Keratinocyte (primary cell): ENCODE measurements around the gene OR11G2. TPM values are rescaled to one million over a fixed set of nuclear protein-coding genes. Genes with fewer than 3 reads are reported as not detected.

ENCODE experiments used
- DNase-seq: peaks from one replicate; pipeline ENCODE4 v3.0.0-alpha.2; 2011; ENCODE audit warnings: low read depth, missing footprints, low spot score
- FAIRE-seq: peaks from 2 replicates; lab custom pipeline; 2011; peaks lifted over from hg19 to GRCh38; lab: Jason Lieb, UNC
- H2AFZ ChIP-seq: 2 replicates; pipeline ENCODE4 v1.6.0; 2012; ENCODE audit warnings: low read length, control low read depth, inconsistent platforms; ENCODE audit not compliant: control insufficient read depth
- H3K27ac ChIP-seq: 2 replicates; pipeline ENCODE4 v1.5.1; 2011; ENCODE audit warnings: low read length; ENCODE audit not compliant: control insufficient read depth, insufficient read depth
- H3K27me3 ChIP-seq: 3 replicates; pipeline ENCODE4 v1.6.0; 2011; ENCODE audit warnings: low read length; ENCODE audit not compliant: control insufficient read depth, insufficient read depth; ENCODE audit errors: extremely low read depth
- H3K36me3 ChIP-seq, 2 experiments: 2 replicates in 1 of 2; 3 replicates in 1 of 2; pipeline ENCODE4 v1.5.1; 2011; ENCODE audit warnings: low read length in 2 of 2, mild to moderate bottlenecking in 1 of 2; ENCODE audit not compliant: control insufficient read depth in 2 of 2, insufficient read depth in 2 of 2; ENCODE audit errors: extremely low read depth in 1 of 2
- H3K4me1 ChIP-seq: 3 replicates; pipeline ENCODE4 v1.5.1; 2011; ENCODE audit warnings: low read length; ENCODE audit not compliant: control insufficient read depth, insufficient read depth; ENCODE audit errors: extremely low read depth
- H3K4me2 ChIP-seq: 3 replicates; pipeline ENCODE4 v1.6.0; 2011; ENCODE audit warnings: low read depth, low read length; ENCODE audit not compliant: control insufficient read depth, insufficient read depth; ENCODE audit errors: extremely low read depth
- H3K4me3 ChIP-seq, 3 experiments: fragments of 200-600 bp in 1 of 3; sonication (generic) in 1 of 3; 2 replicates in 2 of 3; 3 replicates in 1 of 3; pipeline ENCODE4 v1.5.1; 2011 to 2016; ENCODE audit warnings: low read length in 3 of 3, mild to moderate bottlenecking in 3 of 3, control low read depth in 2 of 3, inconsistent platforms in 1 of 3, low read depth in 1 of 3, mixed read lengths in 1 of 3, mixed run types in 1 of 3, moderate library complexity in 1 of 3; ENCODE audit not compliant: control insufficient read depth in 2 of 3, insufficient read depth in 2 of 3; ENCODE audit errors: extremely low read depth in 1 of 3
- H3K79me2 ChIP-seq: 2 replicates; pipeline ENCODE4 v1.6.0; 2012; ENCODE audit warnings: low read length; ENCODE audit not compliant: control insufficient read depth, insufficient read depth
- H3K9ac ChIP-seq: 3 replicates; pipeline ENCODE4 v1.6.0; 2011; ENCODE audit warnings: low read length; ENCODE audit not compliant: control insufficient read depth, insufficient read depth; ENCODE audit errors: extremely low read depth
- H3K9me1 ChIP-seq: 3 replicates; pipeline ENCODE4 v1.6.0; 2011; ENCODE audit warnings: low read length; ENCODE audit not compliant: control insufficient read depth, insufficient read depth; ENCODE audit errors: extremely low read depth
- H3K9me3 ChIP-seq: 2 replicates; pipeline ENCODE4 v1.5.1; 2012; ENCODE audit warnings: low read depth, low read length; ENCODE audit not compliant: control insufficient read depth
- H4K20me1 ChIP-seq: 3 replicates; pipeline ENCODE4 v1.6.0; 2011; ENCODE audit warnings: low read length; ENCODE audit not compliant: control insufficient read depth, insufficient read depth; ENCODE audit errors: extremely low read depth
- EZH2 ChIP-seq: IDR thresholded peaks from one replicate; pipeline ENCODE4 v1.6.1; 2012; ENCODE audit warnings: inconsistent platforms, mild to moderate bottlenecking, low read length, moderate library complexity
- dilution Hi-C: fragments of 300-500 bp; cut with MboI; formaldehyde crosslinking; loops from one replicate; pipeline ENCODE4 v1.7.0; 2020; ENCODE audit warnings: low sequenced_read_pairs; ENCODE audit not compliant: extremely low pct_ligation_motif_present
- polyA plus RNA-seq, 5 experiments: library from polyadenylated mRNA; depleted of rRNA in 3 of 5; stranded (reverse) in 3 of 5; stranded (forward) in 1 of 5; unstranded in 1 of 5; fragments of >200 nt; gene quantifications; 1 replicate in 1 of 5; 2 replicates in 3 of 5; 3 replicates in 1 of 5; pipeline versions ENCODE4 v1.2.1 to v1.2.3, GENCODE V29; 2011 to 2012; ENCODE audit warnings: missing spikeins in 2 of 5, low read depth in 1 of 5, low replicate concordance in 1 of 5
- TF ChIP-seq, protein P1 (sequence below), 3 experiments: IDR thresholded peaks in 1 of 3; conservative IDR thresholded peaks in 1 of 3; optimal IDR thresholded peaks in 1 of 3; 2 replicates in 2 of 3; 3 replicates in 1 of 3; pipeline versions ENCODE3 to v1.5.1; 2011; ENCODE audit warnings: low read length in 3 of 3, mild to moderate bottlenecking in 3 of 3, moderate library complexity in 2 of 3, control low read depth in 1 of 3, inconsistent platforms in 1 of 3; ENCODE audit not compliant: insufficient read depth in 2 of 3; ENCODE audit errors: extremely low read depth in 1 of 3

Gene OR11G2
- polyA plus RNA-seq, 1 donor (not counting 4 experiments of a cell fraction or from before 2014, with no cell fraction given): not detected

DNA sequence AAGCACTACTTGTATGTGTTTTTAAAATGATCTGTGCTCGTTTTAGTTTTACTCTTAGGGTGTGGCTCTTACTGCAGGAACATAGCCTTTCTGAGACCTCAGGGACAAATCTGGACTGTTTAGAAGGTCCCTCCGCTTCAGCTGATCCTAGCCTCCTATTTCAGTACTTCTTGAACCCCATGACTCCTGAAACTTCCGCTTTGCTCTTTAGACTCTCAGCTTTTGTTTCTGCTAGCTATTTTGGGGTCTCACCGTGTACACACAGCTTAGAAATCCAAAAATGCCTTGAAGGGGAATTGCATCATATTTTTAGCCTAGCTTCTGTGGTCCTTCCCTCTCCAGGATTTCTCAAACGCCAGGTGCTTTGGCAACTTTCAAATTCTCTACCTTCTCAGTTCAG, 8.3 kb downstream of the OR11G2 start:
- DNase-seq: no peak
- H3K4me1 ChIP-seq: no peaks in the 10 kb centered on the region
- dilution Hi-C loops: no loop called here
- no peak for TF ChIP-seq EZH2
- TF ChIP-seq, protein P1, sequence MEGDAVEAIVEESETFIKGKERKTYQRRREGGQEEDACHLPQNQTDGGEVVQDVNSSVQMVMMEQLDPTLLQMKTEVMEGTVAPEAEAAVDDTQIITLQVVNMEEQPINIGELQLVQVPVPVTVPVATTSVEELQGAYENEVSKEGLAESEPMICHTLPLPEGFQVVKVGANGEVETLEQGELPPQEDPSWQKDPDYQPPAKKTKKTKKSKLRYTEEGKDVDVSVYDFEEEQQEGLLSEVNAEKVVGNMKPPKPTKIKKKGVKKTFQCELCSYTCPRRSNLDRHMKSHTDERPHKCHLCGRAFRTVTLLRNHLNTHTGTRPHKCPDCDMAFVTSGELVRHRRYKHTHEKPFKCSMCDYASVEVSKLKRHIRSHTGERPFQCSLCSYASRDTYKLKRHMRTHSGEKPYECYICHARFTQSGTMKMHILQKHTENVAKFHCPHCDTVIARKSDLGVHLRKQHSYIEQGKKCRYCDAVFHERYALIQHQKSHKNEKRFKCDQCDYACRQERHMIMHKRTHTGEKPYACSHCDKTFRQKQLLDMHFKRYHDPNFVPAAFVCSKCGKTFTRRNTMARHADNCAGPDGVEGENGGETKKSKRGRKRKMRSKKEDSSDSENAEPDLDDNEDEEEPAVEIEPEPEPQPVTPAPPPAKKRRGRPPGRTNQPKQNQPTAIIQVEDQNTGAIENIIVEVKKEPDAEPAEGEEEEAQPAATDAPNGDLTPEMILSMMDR (optimal IDR thresholded peaks at IDR 0.05 in 1 of 3, IDR thresholded peaks at IDR 0.05 in 1 of 3, conservative IDR thresholded peaks at IDR 0.05 in 1 of 3; ENCODE audit: extremely low read depth in 1 of 3, insufficient read depth in 2 of 3, low read length in 3 of 3): no peak
- no peak overlapping the region for H3K9ac ChIP-seq
- no peaks in the 10 kb centered on the region for H3K36me3 ChIP-seq
- no peak overlapping the region for H2AFZ ChIP-seq
- no peaks in the 10 kb centered on the region for H3K79me2 ChIP-seq
- FAIRE-seq: no peak
- no peaks in the 10 kb centered on the region for H3K9me3 ChIP-seq
- no peaks in the 10 kb centered on the region for H3K27me3 ChIP-seq
- H3K27ac ChIP-seq: no peak overlapping the region
- H3K4me3 ChIP-seq: no peak overlapping the region
- H4K20me1 ChIP-seq: no peaks in the 10 kb centered on the region
- H3K4me2 ChIP-seq: no peak overlapping the region
- H3K9me1 ChIP-seq: no peaks in the 10 kb centered on the region

DNA sequence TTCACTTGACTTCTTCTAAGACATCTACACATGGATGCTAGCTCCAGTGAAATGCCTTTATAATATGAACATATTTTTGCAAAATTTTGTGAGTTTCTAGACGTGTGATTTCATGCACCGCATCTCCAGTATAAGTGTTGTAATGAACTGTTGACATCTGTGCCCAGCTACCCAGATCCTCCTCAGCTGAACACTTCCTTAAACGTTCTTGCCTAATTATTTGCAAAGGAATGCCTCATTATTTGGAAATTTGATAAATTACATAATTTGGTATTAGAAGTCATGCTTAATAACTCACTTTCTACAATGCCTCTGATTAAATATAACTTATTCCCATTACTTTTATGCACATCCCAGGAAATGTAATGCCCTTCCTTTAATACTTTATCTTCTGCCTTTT, 14.0 kb downstream of the OR11G2 start:
- no peaks in the 10 kb centered on the region for H3K27me3 ChIP-seq
- H3K9ac ChIP-seq: no peak overlapping the region
- H3K4me3 ChIP-seq: no peak overlapping the region
- no peak overlapping the region for H3K27ac ChIP-seq
- dilution Hi-C loops: no loop called here
- no peaks in the 10 kb centered on the region for H3K9me1 ChIP-seq
- H3K79me2 ChIP-seq: no peaks in the 10 kb centered on the region
- no peak overlapping the region for H2AFZ ChIP-seq
- no peak overlapping the region for H3K4me2 ChIP-seq
- TF ChIP-seq EZH2: no peak
- TF ChIP-seq, protein P1 (optimal IDR thresholded peaks at IDR 0.05 in 1 of 3, IDR thresholded peaks at IDR 0.05 in 1 of 3, conservative IDR thresholded peaks at IDR 0.05 in 1 of 3; ENCODE audit: extremely low read depth in 1 of 3, insufficient read depth in 2 of 3, low read length in 3 of 3): no peak
- no peaks in the 10 kb centered on the region for H3K4me1 ChIP-seq
- H3K9me3 ChIP-seq: no peaks in the 10 kb centered on the region
- no peak for FAIRE-seq
- no peaks in the 10 kb centered on the region for H4K20me1 ChIP-seq
- no peaks in the 10 kb centered on the region for H3K36me3 ChIP-seq
- DNase-seq: no peak
